Keratinocyte (primary cell): Measurements from ENCODE around the gene OMP. TPM values are rescaled to one million over a fixed set of nuclear protein-coding genes. Genes with fewer than 3 reads are reported as not detected.

ENCODE experiments used
- DNase-seq: peaks from one replicate; pipeline ENCODE4 v3.0.0-alpha.2; 2011; ENCODE audit warnings: low read depth, missing footprints, low spot score
- FAIRE-seq: peaks from 2 replicates; lab custom pipeline; 2011; peaks lifted over from hg19 to GRCh38; lab: Jason Lieb, UNC
- H2AFZ ChIP-seq: 2 replicates; pipeline ENCODE4 v1.6.0; 2012; ENCODE audit warnings: low read length, control low read depth, inconsistent platforms; ENCODE audit not compliant: control insufficient read depth
- H3K27ac ChIP-seq: 2 replicates; pipeline ENCODE4 v1.5.1; 2011; ENCODE audit warnings: low read length; ENCODE audit not compliant: control insufficient read depth, insufficient read depth
- H3K27me3 ChIP-seq: 3 replicates; pipeline ENCODE4 v1.6.0; 2011; ENCODE audit warnings: low read length; ENCODE audit not compliant: control insufficient read depth, insufficient read depth; ENCODE audit errors: extremely low read depth
- H3K36me3 ChIP-seq, 2 experiments: 2 replicates in 1 of 2; 3 replicates in 1 of 2; pipeline ENCODE4 v1.5.1; 2011; ENCODE audit warnings: low read length in 2 of 2, mild to moderate bottlenecking in 1 of 2; ENCODE audit not compliant: control insufficient read depth in 2 of 2, insufficient read depth in 2 of 2; ENCODE audit errors: extremely low read depth in 1 of 2
- H3K4me1 ChIP-seq: 3 replicates; pipeline ENCODE4 v1.5.1; 2011; ENCODE audit warnings: low read length; ENCODE audit not compliant: control insufficient read depth, insufficient read depth; ENCODE audit errors: extremely low read depth
- H3K4me2 ChIP-seq: 3 replicates; pipeline ENCODE4 v1.6.0; 2011; ENCODE audit warnings: low read depth, low read length; ENCODE audit not compliant: control insufficient read depth, insufficient read depth; ENCODE audit errors: extremely low read depth
- H3K4me3 ChIP-seq, 3 experiments: fragments of 200-600 bp in 1 of 3; sonication (generic) in 1 of 3; 2 replicates in 2 of 3; 3 replicates in 1 of 3; pipeline ENCODE4 v1.5.1; 2011 to 2016; ENCODE audit warnings: low read length in 3 of 3, mild to moderate bottlenecking in 3 of 3, control low read depth in 2 of 3, inconsistent platforms in 1 of 3, low read depth in 1 of 3, mixed read lengths in 1 of 3, mixed run types in 1 of 3, moderate library complexity in 1 of 3; ENCODE audit not compliant: control insufficient read depth in 2 of 3, insufficient read depth in 2 of 3; ENCODE audit errors: extremely low read depth in 1 of 3
- H3K79me2 ChIP-seq: 2 replicates; pipeline ENCODE4 v1.6.0; 2012; ENCODE audit warnings: low read length; ENCODE audit not compliant: control insufficient read depth, insufficient read depth
- H3K9ac ChIP-seq: 3 replicates; pipeline ENCODE4 v1.6.0; 2011; ENCODE audit warnings: low read length; ENCODE audit not compliant: control insufficient read depth, insufficient read depth; ENCODE audit errors: extremely low read depth
- H3K9me1 ChIP-seq: 3 replicates; pipeline ENCODE4 v1.6.0; 2011; ENCODE audit warnings: low read length; ENCODE audit not compliant: control insufficient read depth, insufficient read depth; ENCODE audit errors: extremely low read depth
- H3K9me3 ChIP-seq: 2 replicates; pipeline ENCODE4 v1.5.1; 2012; ENCODE audit warnings: low read depth, low read length; ENCODE audit not compliant: control insufficient read depth
- H4K20me1 ChIP-seq: 3 replicates; pipeline ENCODE4 v1.6.0; 2011; ENCODE audit warnings: low read length; ENCODE audit not compliant: control insufficient read depth, insufficient read depth; ENCODE audit errors: extremely low read depth
- EZH2 ChIP-seq: IDR thresholded peaks from one replicate; pipeline ENCODE4 v1.6.1; 2012; ENCODE audit warnings: inconsistent platforms, mild to moderate bottlenecking, low read length, moderate library complexity
- dilution Hi-C: fragments of 300-500 bp; cut with MboI; formaldehyde crosslinking; loops from one replicate; pipeline ENCODE4 v1.7.0; 2020; ENCODE audit warnings: low sequenced_read_pairs; ENCODE audit not compliant: extremely low pct_ligation_motif_present
- polyA plus RNA-seq, 5 experiments: library from polyadenylated mRNA; depleted of rRNA in 3 of 5; stranded (reverse) in 3 of 5; stranded (forward) in 1 of 5; unstranded in 1 of 5; fragments of >200 nt; gene quantifications; 1 replicate in 1 of 5; 2 replicates in 3 of 5; 3 replicates in 1 of 5; pipeline versions ENCODE4 v1.2.1 to v1.2.3, GENCODE V29; 2011 to 2012; ENCODE audit warnings: missing spikeins in 2 of 5, low read depth in 1 of 5, low replicate concordance in 1 of 5
- TF ChIP-seq, protein P1 (sequence below), 3 experiments: IDR thresholded peaks in 1 of 3; conservative IDR thresholded peaks in 1 of 3; optimal IDR thresholded peaks in 1 of 3; 2 replicates in 2 of 3; 3 replicates in 1 of 3; pipeline versions ENCODE3 to v1.5.1; 2011; ENCODE audit warnings: low read length in 3 of 3, mild to moderate bottlenecking in 3 of 3, moderate library complexity in 2 of 3, control low read depth in 1 of 3, inconsistent platforms in 1 of 3; ENCODE audit not compliant: insufficient read depth in 2 of 3; ENCODE audit errors: extremely low read depth in 1 of 3

Gene OMP
- polyA plus RNA-seq, 1 donor (not counting 4 experiments of a cell fraction or from before 2014, with no cell fraction given): not detected

DNA sequence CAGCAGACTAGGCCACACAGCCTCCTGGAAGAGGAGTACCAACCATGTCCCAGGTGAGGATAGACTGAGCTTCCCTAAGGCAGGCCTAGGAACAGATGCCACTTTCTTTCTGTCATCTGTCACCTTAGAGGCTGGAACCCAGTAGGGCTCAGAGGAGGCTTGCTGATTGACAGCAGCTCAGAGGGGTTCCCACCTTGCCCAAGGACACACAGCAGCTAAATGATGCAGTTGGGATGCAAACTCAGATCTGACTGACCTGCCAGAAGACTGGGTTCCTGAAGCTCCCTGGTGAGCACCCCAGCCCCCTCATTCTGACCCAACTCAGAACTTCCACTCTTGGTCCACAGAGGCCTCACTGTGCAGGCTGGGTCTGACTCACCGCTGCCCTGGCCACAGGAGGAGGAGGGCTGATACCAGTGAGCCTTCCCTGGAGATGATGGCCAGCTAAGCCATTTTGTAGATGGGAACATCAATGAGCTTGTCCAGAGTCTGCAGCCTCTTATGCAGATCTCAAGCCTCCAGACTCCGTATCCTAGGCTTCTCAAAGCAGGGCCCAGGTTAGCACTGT is 21.9 kb upstream of the OMP start:
- Histone ChIP-seq H4K20me1 (no peaks in the 10 kb centered on the region), H3K79me2 (no peaks in the 10 kb centered on the region), H2AFZ (no peak overlapping the region), H3K27ac (no peak overlapping the region), H3K9me3 (no peaks in the 10 kb centered on the region), H3K4me2 (no peak overlapping the region), H3K9ac (no peak overlapping the region), H3K4me1 (no peaks in the 10 kb centered on the region), H3K36me3 (no peaks in the 10 kb centered on the region), H3K9me1 (no peaks in the 10 kb centered on the region), H3K27me3 (no peaks in the 10 kb centered on the region), H3K4me3 (no peak overlapping the region)
- TF ChIP-seq, protein P1, sequence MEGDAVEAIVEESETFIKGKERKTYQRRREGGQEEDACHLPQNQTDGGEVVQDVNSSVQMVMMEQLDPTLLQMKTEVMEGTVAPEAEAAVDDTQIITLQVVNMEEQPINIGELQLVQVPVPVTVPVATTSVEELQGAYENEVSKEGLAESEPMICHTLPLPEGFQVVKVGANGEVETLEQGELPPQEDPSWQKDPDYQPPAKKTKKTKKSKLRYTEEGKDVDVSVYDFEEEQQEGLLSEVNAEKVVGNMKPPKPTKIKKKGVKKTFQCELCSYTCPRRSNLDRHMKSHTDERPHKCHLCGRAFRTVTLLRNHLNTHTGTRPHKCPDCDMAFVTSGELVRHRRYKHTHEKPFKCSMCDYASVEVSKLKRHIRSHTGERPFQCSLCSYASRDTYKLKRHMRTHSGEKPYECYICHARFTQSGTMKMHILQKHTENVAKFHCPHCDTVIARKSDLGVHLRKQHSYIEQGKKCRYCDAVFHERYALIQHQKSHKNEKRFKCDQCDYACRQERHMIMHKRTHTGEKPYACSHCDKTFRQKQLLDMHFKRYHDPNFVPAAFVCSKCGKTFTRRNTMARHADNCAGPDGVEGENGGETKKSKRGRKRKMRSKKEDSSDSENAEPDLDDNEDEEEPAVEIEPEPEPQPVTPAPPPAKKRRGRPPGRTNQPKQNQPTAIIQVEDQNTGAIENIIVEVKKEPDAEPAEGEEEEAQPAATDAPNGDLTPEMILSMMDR (optimal IDR thresholded peaks at IDR 0.05 in 1 of 3, IDR thresholded peaks at IDR 0.05 in 1 of 3, conservative IDR thresholded peaks at IDR 0.05 in 1 of 3; ENCODE audit: extremely low read depth in 1 of 3, insufficient read depth in 2 of 3, low read length in 3 of 3): no peak
- no peak for TF ChIP-seq EZH2
- no peak for DNase-seq
- no peak for FAIRE-seq
- dilution Hi-C loops: no loop called here

DNA sequence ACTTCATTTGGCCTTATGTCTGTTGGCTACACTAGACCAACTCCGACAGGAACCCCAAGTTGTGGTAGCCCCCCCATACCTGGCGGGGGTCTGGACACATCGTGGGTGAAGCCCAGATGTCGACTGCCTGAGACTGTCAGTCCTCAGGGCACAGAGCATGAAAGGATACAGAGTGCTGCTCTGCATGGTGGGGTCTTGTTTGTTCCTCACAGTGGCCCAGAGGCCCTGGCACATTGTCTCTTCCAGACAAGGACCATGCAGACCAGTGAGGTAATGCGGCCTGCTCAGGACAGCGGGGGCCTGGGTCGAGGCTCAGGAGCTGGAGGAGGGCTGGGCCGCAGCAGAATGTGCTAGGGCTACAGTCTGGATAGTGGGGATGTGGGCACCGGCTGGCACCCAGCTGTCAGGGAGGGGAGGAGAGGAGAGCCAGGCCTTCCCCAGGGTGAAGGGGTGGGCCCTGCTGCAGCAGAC is 21.2 kb upstream of the OMP start:
- TF ChIP-seq, protein P1 (optimal IDR thresholded peaks at IDR 0.05 in 1 of 3, IDR thresholded peaks at IDR 0.05 in 1 of 3, conservative IDR thresholded peaks at IDR 0.05 in 1 of 3; ENCODE audit: extremely low read depth in 1 of 3, insufficient read depth in 2 of 3, low read length in 3 of 3): no peak
- TF ChIP-seq EZH2: no peak
- Histone ChIP-seq H2AFZ (no peak overlapping the region), H3K4me3 (no peak overlapping the region), H3K27ac (no peak overlapping the region), H3K4me1 (no peaks in the 10 kb centered on the region), H3K27me3 (no peaks in the 10 kb centered on the region), H3K36me3 (no peaks in the 10 kb centered on the region), H3K9ac (no peak overlapping the region), H3K79me2 (no peaks in the 10 kb centered on the region), H4K20me1 (no peaks in the 10 kb centered on the region), H3K4me2 (no peak overlapping the region), H3K9me3 (no peaks in the 10 kb centered on the region), H3K9me1 (no peaks in the 10 kb centered on the region)
- DNase-seq: no peak
- FAIRE-seq: no peak
- dilution Hi-C loops: no loop called here
